ENCODE results near the gene PTS.

Gene PTS

DNA sequence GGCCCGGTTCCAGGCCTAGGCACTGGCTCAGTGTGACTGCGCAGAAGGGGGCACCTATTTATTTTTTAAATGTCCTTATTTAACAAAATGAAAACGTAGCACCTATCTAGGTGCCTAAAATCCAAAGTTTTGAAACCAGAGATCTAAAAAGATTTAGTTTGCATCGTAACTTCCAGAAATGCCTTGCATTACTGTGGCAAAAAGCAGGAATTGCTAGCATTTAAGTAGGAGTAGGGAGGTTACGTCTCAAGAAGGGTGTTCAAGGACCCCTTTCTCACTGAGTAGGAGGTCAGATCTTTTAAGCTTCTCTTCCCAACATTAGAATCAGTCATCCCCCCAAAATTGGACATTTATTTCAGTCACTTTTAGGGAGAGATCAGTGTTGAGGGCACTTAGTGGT is 42.2 kb downstream of the PTS start:
- DNase-seq = no peak

DNA sequence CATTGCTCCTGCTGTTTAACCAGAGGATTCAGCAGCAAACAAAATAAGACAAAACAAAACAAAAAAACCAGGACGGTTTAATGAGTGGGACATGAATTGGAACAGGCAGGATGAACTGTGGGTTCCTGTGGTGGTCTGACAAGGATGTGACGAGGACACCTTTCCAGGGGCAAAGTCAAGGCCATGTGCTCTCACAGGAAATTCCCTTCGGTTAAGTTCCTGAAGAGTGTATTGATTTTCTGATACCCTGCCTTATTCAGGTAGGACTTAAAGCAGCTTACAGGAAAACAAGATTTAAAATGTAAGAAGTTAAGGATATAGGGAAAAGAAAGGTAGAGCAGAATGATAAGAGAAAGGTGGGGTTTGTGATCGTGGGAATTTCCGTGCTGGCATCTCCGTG is 42.9 kb downstream of the PTS start:
- no peak for DNase-seq

- no peak for DNase-seq
Observed at GRCh38 chr11:112270551-112271180, 44.4 kb downstream of the PTS start.

GRCh38 chr11:112271242-112271641 is 45.0 kb downstream of the PTS start:
- DNase-seq = no peak

- DNase-seq = no peak
Observed at GRCh38 chr11:112273066-112273465, 46.8 kb downstream of the PTS start.

- no peak for DNase-seq
Observed at GRCh38 chr11:112274007-112274783, 48.0 kb downstream of the PTS start.

GRCh38 chr11:112277029-112277428 is 50.8 kb downstream of the PTS start:
- DNase-seq = no peak

GRCh38 chr11:112277941-112278340 is 51.7 kb downstream of the PTS start:
- DNase-seq = no peak

GRCh38 chr11:112278803-112279202 is 52.6 kb downstream of the PTS start:
- no peak for DNase-seq

GRCh38 chr11:112279901-112280267 is 53.7 kb downstream of the PTS start:
- DNase-seq = peak; percentile 93

GRCh38 chr11:112280268-112281126 is 54.3 kb downstream of the PTS start:
- DNase-seq = peak; percentile 80

- DNase-seq = no peak
Observed at GRCh38 chr11:112281726-112282125, 55.5 kb downstream of the PTS start.
